OCI-M2 (cell line): ENCODE results near the gene EHBP1.
"Not testable (repeated sequence)": the region's sequence is repeated elsewhere in the genome, so short reads cannot be mapped to it uniquely, and the experiment has no call there.

Experiments used
- DNase-seq: peaks from one replicate; lab custom pipeline; 2025; ENCODE audit not compliant: unreplicated experiment; lab: John Stamatoyannopoulos, UW

The EHBP1 gene

DNA sequence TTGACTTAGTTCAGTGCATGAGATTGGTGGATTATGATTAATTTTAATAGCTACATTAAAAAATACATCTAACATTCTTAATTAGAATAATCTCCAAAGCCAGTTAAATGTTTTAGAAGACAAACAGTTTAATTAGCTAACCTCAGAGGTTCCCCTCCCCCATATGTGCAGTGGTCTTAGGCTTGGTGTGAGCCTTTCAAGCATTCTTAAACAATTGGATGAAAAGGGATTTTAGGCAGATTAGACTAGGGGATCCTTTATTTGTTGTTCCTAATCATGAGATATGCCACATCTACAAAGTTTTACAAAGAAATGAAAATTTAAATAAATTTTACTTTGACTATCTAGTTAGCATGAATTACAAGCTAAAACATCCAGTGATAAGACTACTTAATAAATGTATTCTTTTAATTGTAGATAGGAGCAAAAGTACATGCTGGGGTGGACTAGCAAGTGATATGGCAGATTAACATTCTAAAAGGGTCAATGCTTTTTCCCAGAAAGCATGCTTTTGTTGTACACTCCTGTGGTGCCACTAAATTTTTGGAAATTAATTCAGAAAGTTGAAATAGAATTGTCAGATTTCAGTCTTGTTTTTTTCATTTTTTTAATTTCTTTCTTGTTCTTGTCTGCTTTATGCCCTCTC is 302.4 kb downstream of the EHBP1 start:
- DNase-seq: no peak

GRCh38 chr2:63008838-63009237 is 303.3 kb downstream of the EHBP1 start:
- DNase-seq: no peak

DNA sequence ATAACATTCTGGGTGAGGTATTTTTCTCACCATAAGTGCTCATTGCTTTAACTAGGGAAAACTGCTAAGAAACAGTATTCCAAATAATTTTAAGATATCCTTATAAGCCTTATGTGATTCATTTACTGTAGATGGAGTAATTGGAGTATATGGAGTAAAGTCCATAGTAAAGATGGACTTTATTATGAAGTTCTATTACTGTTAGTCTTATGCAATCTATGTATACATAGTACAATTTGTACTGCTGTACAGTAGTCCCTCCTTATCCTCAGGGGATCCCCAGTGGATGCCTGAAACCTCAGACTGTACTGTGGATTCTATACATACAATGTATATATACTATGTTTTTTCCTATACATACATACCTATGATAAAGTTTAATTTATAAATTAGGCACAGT is 304.0 kb downstream of the EHBP1 start:
- DNase-seq: no peak

DNA sequence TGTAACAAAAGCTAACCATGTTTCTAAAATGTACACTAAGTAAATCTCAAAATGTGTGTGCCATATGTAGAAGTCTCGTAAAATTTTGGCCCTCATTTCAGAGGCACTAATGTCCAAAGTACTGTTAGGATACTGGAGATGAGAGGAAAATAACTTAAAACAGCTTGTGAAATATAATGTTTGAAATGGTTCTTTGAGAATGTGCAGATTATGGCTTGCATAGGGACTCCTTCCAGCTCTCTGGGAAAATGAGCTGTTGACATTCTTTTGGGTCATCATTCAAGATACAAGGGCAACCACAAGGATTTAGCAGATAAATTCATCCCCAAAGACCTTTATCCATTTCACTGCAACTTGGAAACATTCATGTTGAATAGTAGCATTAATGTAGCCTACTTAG is 307.0 kb downstream of the EHBP1 start:
- DNase-seq: no peak

DNA sequence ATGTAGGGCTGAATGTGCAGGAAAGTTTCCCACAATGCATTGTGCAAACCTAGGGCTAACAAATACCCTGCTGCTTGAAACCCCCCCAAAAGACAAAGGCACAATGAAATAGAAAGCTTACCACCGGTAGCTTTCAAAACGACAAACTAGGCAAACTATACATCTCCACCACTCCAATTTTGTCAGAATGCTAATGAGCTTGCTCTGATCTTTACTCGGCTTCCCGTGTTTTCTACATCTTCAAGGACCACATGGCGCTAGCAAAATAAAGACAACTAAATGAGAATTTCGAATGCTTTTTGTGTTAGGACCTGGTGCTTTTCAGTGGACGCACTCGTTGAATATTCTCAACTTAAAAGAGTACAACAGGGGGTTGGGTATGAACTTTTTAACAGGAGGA is 307.9 kb downstream of the EHBP1 start:
- DNase-seq: no peak

DNA sequence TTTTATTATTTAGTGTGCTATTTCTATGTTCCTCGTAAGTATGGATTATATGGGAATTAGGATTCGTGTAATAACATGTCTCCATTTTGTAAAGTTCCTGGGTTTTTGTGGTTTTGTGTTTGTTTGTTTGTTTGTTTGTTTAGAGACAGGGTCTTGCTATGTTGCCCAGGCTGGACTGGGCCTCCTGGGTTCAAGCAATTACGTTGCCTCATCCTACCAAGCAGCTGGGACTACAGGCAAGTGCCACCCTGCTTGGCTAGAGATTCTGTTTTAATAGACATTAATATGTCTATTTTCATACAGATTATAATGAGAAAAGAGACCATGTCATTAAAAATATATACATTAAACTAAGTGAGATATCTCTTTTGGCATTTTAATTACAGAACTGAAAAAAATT is 309.9 kb downstream of the EHBP1 start:
- no peak for DNase-seq

GRCh38 chr2:63018439-63018838 is 312.9 kb downstream of the EHBP1 start:
- no peak for DNase-seq

GRCh38 chr2:63019686-63020085 is 314.2 kb downstream of the EHBP1 start:
- DNase-seq: not testable (repeated sequence)

DNA sequence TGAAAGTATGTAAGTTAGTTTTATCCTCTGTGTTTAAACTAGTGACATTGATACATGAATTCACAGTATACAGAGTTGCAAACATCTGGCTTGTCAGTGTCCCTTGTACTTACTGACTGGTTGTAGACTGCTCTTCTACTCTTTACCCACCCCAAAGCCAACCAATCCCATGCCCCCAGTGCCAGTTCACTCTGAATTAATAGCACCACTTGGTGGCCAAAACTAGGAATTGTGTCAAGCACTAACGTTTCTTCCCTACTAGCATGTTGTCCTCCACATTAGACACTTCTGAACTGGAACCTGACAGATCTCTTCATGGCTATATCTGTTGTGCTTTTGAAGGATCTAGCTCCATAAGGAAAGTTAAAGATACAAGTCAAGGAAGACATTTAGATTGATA is 317.9 kb downstream of the EHBP1 start:
- DNase-seq: no peak

DNA sequence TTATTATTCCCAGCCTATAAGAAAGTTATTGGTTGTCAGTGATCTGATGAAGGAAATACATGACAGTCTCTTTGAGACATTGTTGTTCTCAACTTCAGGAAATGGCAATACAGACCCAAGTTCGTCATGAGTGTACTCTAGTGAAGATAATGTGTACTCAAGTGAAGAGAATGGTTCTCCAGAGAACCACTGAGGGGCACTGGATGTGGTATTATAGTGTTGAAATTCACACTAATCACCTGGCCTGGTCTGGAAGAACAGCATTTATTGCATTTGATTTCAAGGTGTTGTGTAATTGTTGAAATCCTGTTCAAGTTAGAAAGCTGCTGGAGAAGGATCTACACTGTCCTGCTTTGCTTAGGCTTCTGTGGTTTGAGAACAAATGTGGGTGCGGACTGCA is 321.7 kb downstream of the EHBP1 start:
- DNase-seq: no peak

DNA sequence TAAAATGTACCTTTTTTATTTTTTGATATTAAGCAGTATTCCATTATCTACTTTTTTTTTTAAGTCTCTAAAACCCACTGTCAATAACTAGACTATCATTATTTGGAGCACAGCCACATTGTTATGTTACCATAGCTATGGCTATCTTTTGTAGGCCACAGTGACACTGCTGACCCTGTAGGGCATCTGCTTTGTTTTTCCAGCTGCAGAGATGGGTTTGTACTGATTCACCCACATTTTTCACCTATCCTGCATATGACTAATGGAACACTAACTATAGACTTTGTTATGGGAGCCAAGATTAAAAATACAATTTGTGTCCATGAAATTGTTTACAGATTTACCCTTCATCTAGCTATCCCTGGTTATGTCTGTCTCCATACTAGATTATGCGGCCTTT is 323.5 kb downstream of the EHBP1 start:
- DNase-seq: no peak

GRCh38 chr2:63034526-63034925 is 329.0 kb downstream of the EHBP1 start:
- DNase-seq: no peak

- DNase-seq: no peak
Measured at GRCh38 chr2:63035169-63035568, 329.7 kb downstream of the EHBP1 start.

DNA sequence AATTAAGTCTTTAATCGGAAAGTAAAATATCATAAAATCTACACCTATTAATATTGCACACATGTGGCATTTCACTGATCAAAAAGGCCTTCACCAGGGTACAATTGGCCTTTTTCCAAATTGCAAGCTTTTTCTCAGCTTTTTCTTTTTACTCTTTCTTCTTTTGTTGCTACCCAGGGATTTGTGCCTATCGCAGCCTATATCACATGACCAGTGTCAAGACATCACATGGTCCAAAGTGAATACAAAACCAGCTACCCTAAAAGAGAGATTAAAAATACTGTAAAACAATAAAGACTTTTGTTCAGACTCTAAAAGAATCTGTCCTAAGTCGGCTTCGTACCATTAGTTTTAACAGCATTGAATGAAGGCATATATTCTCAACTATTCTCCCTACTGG is 330.1 kb downstream of the EHBP1 start:
- DNase-seq: no peak

- DNase-seq: no peak
Measured at GRCh38 chr2:63038034-63038433, 332.5 kb downstream of the EHBP1 start.

- DNase-seq: no peak
Measured at GRCh38 chr2:63040586-63040985, 335.1 kb downstream of the EHBP1 start.

DNA sequence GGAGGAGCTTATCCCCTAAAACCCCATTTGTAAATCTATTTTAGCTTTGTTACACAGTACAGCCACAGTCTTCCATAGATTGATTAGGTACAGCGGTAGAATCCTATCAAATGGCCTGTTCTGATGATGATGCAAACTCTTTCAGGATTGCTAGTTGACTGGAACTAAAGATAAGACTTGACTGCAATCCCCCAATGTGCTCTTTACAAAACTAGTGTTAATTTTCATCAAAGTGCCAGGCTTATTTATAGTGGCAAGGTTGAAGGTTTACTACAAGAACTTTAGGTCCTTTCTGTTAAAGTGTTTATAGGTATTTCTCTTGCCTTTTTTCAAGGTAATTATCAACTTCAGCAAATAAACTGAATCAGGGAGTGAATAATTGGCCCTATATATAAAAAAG is 336.1 kb downstream of the EHBP1 start:
- no peak for DNase-seq

DNA sequence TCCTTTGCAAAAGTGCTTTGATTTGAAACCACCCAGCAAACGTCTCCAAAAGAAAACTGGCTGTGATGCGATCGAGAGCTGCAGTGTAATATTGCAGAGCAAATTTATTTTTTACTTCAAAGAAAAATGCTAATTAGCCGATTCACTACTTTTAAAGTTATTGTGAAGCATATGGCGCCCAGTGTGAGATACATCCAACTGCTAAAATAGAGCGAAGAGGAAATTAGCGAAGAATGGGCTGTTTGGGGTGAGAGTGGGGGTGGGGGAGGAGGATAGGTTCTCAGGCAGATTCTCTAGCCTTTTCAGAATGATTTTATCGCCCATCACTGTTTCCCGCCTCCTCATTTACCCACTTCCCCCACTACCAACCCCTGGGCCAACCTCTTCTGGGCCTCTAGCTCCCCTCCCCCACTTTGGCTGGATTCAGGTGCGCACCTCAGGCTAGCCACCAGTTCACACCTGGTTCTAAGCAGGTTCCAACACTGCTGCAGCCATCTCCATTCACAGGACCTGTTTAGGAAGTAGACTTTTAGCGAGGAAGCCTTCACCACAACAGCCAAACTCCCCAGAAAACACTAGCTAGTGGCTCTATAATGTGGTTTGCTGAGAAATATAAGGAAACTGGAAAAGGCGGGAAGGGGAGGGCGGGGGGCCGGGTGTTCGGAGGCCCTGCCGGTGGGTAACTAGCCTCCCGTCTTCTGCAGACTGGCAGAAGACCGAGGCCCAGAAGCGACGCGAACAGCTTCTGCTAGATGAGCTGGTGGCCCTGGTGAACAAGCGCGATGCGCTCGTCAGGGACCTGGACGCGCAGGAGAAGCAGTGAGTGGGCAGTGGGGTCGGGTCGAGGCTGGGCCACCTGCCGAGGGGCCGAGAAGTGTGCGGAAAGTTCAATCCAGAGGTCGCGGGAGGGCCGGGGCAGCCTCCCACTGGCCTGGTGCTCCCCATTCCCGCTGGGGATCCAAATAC is 339.1 kb downstream of the EHBP1 start:
- DNase-seq: no peak

DNA sequence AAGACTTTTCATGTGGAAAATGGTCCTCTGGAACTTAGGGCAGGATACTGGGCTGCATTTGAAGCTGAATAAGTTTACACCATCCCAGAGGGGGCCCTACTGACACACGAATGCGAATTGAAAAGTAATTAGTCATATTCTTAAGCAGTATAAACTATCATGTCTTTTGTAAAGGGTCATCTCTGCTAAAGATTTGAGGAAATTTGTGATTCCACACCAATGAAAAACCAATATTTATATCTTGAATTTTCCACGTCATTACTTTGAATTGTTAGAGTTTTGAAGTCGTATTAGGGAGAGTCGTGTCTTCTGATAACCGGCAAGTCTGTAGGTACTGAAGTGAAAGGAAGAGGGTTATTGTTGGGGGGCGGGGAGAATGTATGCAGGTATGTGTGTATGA is 341.0 kb downstream of the EHBP1 start:
- DNase-seq: no peak

- no peak for DNase-seq
Measured at GRCh38 chr2:63046961-63047320, 341.4 kb downstream of the EHBP1 start.

DNA sequence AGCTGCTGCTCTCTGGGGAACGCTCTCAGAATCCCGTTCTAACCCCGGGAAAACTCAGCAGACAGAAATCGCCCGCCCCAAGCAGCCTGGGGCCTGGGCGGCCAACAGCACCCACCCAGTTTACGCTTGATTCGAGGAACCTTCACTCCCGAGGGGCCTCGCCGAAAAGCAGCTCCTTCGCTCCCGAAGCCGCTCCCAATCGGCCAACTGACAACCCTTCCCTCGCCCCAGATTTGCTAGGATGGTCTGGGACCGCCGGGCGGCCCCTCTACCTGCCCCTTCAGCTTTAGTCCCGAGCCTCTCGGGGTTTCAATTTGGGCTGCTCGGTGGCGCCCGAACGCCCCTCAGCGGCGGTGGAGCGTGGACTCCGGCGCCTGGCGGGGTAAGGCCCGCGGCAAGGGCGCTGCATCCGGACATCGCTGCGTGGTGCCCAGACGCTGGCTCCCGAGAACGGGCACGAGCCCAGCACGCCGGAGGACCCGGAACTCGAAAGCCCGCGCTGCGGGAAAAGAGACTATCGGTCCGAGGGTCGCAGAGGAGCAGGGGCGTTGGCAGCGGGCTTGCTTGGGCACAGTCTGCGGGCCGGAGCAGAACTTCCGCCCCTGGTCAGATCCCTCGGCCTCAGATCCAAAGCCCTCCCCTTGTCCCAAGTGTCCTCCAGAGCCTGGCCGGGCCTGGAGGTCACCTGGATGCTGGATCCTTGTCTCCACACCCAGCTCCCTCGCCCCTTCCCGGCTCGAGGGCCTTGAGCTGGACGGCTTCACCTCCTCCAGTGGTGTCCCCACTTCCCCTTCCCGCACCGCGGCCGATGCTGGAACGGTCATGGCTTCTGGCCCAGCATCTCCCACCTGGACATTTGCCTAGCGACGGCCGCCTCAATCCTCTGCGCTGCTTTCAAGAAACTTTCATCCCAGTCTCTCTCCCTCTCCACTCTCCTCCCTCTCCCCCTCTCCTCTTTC is 342.1 kb downstream of the EHBP1 start:
- no peak for DNase-seq
